Endothelial cell (in vitro differentiated cells): ENCODE data around the gene RSPO3. TPM values are rescaled to one million over a fixed set of nuclear protein-coding genes. Genes with fewer than 3 reads are reported as not detected.
"Not testable (repeated sequence)": the region's sequence is repeated elsewhere in the genome, so short reads cannot be mapped to it uniquely, and the experiment has no call there.

Experiments used
- DNase-seq: peaks from one replicate; pipeline ENCODE4 v3.0.0; 2021; ENCODE audit warnings: low spot score
- H3K27ac Mint-ChIP-seq: one replicate; pipeline ENCODE4 v1.8.0; 2021; ENCODE audit warnings: mixed read lengths, inconsistent platforms; ENCODE audit not compliant: unreplicated experiment
- H3K27me3 Mint-ChIP-seq: one replicate; pipeline ENCODE4 v1.8.0; 2021; ENCODE audit warnings: mild to moderate bottlenecking, moderate library complexity, mixed read lengths, inconsistent platforms; ENCODE audit not compliant: unreplicated experiment
- H3K36me3 Mint-ChIP-seq: one replicate; pipeline ENCODE4 v1.8.0; 2021; ENCODE audit warnings: mild to moderate bottlenecking, low read depth, mixed read lengths, inconsistent platforms; ENCODE audit not compliant: unreplicated experiment
- H3K4me1 Mint-ChIP-seq: one replicate; pipeline ENCODE4 v1.8.0; 2021; ENCODE audit warnings: mild to moderate bottlenecking, mixed read lengths, inconsistent platforms; ENCODE audit not compliant: unreplicated experiment
- H3K4me3 Mint-ChIP-seq: one replicate; pipeline ENCODE4 v1.8.0; 2021; ENCODE audit warnings: mild to moderate bottlenecking, mixed read lengths, inconsistent platforms; ENCODE audit not compliant: unreplicated experiment
- H3K9me3 Mint-ChIP-seq: one replicate; pipeline ENCODE4 v1.8.0; 2021; ENCODE audit warnings: mixed read lengths, inconsistent platforms; ENCODE audit not compliant: unreplicated experiment
- total RNA-seq: library from RNA; stranded (reverse); fragmentation: NEBNext Ultra II Directional; extraction: Animal tissue kit (Norgen Biotek cat#: 25700); gene quantifications from one replicate; pipeline ENCODE4 v1.2.1, GENCODE V29; 2021; ENCODE audit not compliant: unreplicated experiment
- TF ChIP-seq, protein P1 (sequence below): fragments of 200-600 bp; sonication (generic); IDR thresholded peaks from one replicate; pipeline ENCODE4 v1.5.0; 2021; ENCODE audit warnings: antibody characterized with exemption; ENCODE audit not compliant: unreplicated experiment

The RSPO3 gene
- total RNA-seq, 1 donor from 2014 or later: 0.59 TPM

DNA sequence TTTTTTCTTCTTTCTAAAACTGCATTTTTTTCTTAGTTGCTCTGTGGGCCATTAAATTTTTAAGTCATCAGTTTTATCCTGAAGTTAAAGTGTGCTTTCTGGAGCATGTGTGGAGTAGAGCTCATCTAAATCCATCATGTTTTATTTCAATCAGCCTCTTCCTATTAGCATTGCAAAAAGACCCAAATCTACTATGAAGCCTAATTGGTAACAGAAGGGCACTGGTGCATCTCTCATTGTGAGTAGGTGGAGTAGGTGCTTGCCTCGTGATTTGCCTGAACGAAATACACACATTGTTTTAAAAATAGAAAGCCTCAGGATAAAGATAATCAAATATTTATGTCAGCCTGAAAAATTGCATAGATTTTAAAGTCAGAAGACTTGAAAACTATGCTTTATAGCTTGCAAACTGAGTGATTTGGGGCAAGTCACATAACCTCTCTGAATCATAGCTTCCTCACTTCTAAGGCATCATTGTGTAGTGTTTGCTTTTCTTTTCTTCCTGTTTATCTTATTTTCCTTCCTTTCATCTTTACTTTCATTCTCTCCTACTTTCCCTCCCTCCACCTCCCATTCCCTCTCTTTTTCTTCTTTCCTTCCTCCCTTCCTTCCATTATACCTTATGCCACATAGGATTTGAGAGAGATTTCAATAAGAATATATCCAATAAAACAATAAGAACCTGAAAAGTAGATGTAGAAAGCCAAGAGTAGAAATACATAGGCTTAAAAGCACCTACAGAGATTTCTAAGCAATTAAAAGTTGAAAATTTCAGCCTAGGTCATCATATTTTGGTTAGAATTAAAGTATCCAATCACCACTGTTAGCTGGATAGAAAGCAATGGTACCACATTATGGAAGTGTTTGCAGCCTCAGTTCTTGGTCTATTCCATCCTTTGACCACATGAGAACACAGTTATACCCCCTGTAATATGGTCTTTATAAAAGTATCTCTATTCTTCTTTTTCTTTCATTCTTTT lies 98.6 kb downstream of the RSPO3 start:
- Mint-ChIP-seq H3K9me3 (no peaks in the 10 kb centered on the region), H3K27ac (no peak overlapping the region)

DNA sequence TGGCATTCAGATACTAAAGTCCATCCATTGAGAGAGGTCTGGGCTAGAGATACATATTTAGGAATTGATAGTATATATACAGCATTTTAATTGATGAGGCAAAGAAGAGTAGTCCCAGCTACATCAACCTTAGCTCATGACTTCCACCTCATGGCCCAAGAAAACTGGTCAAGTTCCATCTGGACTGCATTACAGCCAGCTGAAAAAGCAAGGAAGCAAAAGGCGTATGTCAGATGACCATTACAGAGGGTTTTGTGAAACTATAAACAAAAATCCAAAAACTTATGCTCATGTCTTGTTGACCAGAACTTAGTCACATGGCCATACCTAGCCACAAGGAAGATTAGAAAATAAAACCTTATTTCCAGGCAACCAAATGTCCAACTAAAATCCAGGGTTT lies 101.4 kb downstream of the RSPO3 start:
- no peak for DNase-seq
- no peak overlapping the region for H3K4me3 Mint-ChIP-seq
- H3K36me3 Mint-ChIP-seq: peaks cover 4% of the 10 kb centered on the region
- H3K4me1 Mint-ChIP-seq: peaks cover 12% of the 10 kb centered on the region
- H3K27me3 Mint-ChIP-seq: peaks cover 4% of the 10 kb centered on the region
- TF ChIP-seq, protein P1, sequence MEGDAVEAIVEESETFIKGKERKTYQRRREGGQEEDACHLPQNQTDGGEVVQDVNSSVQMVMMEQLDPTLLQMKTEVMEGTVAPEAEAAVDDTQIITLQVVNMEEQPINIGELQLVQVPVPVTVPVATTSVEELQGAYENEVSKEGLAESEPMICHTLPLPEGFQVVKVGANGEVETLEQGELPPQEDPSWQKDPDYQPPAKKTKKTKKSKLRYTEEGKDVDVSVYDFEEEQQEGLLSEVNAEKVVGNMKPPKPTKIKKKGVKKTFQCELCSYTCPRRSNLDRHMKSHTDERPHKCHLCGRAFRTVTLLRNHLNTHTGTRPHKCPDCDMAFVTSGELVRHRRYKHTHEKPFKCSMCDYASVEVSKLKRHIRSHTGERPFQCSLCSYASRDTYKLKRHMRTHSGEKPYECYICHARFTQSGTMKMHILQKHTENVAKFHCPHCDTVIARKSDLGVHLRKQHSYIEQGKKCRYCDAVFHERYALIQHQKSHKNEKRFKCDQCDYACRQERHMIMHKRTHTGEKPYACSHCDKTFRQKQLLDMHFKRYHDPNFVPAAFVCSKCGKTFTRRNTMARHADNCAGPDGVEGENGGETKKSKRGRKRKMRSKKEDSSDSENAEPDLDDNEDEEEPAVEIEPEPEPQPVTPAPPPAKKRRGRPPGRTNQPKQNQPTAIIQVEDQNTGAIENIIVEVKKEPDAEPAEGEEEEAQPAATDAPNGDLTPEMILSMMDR: no peak
- H3K27ac Mint-ChIP-seq: no peak overlapping the region
- H3K9me3 Mint-ChIP-seq: no peaks in the 10 kb centered on the region

More for the DNA sequence above, 98.6 kb downstream of the RSPO3 start:
- H3K36me3 Mint-ChIP-seq: peaks cover 4% of the 10 kb centered on the region
- H3K4me1 Mint-ChIP-seq: peaks cover 9% of the 10 kb centered on the region
- H3K4me3 Mint-ChIP-seq: no peak overlapping the region
- peaks cover 4% of the 10 kb centered on the region for H3K27me3 Mint-ChIP-seq
- TF ChIP-seq, protein P1: no peak
- DNase-seq: no peak

DNA sequence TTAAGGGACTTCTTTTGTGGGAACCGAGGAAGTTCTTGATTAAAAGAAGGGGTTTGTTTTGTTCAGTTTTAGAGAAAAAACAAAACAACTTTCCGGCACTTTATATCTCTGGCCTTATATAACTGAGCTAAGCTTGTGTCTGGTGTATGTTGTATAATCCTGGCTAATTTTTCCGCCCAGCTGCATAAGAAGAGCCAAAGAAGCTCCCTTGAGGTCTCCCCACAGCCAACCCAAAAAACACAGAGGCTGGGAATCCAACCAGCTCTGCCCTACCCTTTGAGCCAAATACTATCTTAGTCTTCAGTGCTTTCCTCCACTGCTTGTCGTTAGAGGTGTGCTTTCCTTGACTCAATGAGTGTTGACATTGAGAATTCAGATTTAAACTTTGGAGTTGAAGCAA lies 102.7 kb downstream of the RSPO3 start:
- H3K27me3 Mint-ChIP-seq: peaks cover 1% of the 10 kb centered on the region
- DNase-seq: no peak
- no peak overlapping the region for H3K27ac Mint-ChIP-seq
- H3K36me3 Mint-ChIP-seq: no peaks in the 10 kb centered on the region
- TF ChIP-seq, protein P1: no peak
- no peaks in the 10 kb centered on the region for H3K9me3 Mint-ChIP-seq
- no peak overlapping the region for H3K4me3 Mint-ChIP-seq
- peaks cover 10% of the 10 kb centered on the region for H3K4me1 Mint-ChIP-seq

DNA sequence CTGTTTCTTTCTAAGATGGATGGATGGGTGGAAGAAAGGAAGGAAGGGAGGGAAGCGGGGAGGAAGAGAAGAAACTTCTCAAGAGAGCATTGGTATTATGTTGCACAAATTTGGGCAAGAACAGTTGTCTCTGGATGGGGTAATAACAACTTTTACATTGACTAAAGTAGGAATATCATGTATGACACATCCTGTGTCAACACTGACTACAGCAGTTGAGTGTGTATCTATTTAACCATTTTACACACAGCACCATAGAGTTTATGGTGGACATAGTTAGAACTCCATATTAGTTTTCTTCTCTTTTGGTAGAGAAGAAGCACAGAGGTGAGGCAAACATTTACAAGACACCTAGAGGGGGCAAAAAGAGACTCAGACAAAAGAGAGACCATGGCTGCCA lies 103.9 kb downstream of the RSPO3 start:
- H3K27me3 Mint-ChIP-seq: no peaks in the 10 kb centered on the region
- TF ChIP-seq, protein P1: no peak
- DNase-seq: no peak

DNA sequence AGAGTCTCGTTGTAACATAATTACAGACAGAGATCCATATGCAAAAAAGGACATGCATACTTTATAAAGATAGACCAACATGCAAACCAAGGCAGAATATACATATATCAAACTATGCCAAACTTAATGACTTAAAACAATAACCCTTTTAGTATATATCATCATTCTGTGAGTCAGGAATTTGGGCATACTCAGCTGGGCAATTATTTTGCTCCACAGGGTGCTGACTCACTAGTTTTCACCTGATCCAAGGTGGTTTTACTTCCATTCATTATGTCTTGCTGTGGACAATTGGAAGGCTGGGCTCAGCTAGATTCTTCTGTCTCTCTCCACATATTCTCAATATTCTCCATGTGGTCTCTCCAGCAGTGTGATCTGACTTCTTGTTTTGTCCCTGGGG lies 107.0 kb downstream of the RSPO3 start:
- Mint-ChIP-seq H3K4me3 (no peak overlapping the region), H3K36me3 (no peaks in the 10 kb centered on the region), H3K9me3 (no peaks in the 10 kb centered on the region), H3K4me1 (peaks cover 3% of the 10 kb centered on the region), H3K27ac (no peak overlapping the region), H3K27me3 (no peaks in the 10 kb centered on the region)
- TF ChIP-seq, protein P1: no peak
- DNase-seq: no peak

More for the DNA sequence above, 103.9 kb downstream of the RSPO3 start:
- no peak overlapping the region for H3K4me3 Mint-ChIP-seq
- no peak overlapping the region for H3K27ac Mint-ChIP-seq
- H3K4me1 Mint-ChIP-seq: peaks cover 3% of the 10 kb centered on the region
- H3K9me3 Mint-ChIP-seq: no peaks in the 10 kb centered on the region
- H3K36me3 Mint-ChIP-seq: no peaks in the 10 kb centered on the region

DNA sequence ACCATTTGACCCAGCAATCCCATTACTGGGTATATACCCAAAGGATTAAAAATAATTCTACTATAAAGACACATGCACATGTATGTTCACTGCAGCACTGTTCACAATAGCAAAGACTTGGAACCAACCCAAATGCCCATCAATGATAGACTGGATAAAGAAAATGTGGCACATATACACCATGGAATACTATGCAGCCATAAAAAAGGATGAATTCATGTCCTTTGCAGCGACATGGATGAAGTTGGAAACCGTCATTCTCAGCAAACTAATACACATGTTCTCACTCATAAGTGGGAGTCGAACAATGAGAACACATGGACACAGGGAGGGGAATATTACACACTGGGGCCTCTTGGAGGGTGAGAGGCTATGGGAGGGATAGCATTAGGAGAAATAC lies 115.3 kb downstream of the RSPO3 start:
- not testable (repeated sequence) for H3K27ac Mint-ChIP-seq, H3K36me3 Mint-ChIP-seq, H3K27me3 Mint-ChIP-seq, H3K4me1 Mint-ChIP-seq, H3K4me3 Mint-ChIP-seq, H3K9me3 Mint-ChIP-seq, DNase-seq
